Cerebellar nuclear complex (tissue), 1 donor: ENCODE data around the gene ADAM10.
"Not testable (repeated sequence)": the region's sequence is repeated elsewhere in the genome, so short reads cannot be mapped to it uniquely, and the experiment has no call there.

Source experiments
- DNase-seq, 2 experiments: peaks; one replicate each; lab custom pipeline; 2025; lab: John Stamatoyannopoulos, UW

Gene ADAM10

DNA sequence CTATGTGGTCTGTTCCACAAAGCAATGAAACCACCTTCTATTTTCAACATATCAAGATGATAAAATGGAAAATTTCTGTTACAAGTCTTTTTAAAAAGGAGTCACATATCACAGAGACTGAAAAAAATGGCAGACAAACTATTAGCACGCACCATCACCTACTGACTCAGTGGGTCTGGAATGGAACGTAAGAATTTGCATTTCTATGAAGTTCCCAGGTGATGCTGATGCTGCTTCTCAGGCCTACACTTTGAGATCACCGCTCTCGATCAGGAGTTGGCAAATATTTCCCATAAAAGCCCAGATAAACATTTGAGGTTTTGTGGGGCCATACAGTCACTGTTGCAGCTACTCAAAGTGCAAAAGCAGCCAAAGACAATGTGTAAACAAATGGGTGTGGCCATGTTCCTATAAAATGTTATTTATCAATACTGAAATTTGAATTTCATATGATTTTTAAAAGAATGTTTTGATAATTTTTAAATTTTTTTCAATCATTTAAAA is 142.9 kb downstream of the ADAM10 start:
- DNase-seq, result no peak

GRCh38 chr15:58605931-58606530 is 143.5 kb downstream of the ADAM10 start:
- no peak for DNase-seq

DNA sequence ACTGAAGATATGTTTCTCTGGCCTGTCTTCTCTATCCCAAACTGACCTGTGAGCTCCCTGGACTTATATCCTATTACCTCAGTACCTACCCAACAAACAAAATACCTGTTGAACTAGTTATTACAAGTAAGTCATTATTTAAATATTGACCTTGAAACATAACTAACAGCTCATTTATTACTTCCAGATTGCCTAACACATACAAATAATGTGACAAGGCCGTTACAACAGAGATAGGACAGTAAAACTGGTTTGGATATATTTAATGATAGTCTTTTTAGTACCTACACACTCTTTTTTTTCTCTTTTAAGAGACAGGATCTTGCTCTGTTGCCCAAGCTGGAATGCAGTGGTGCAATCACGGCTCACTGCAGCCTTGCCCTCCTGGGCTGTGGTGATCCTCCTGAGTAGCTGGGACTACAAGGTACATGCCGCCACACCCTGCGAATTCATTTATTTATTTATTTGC is 145.0 kb downstream of the ADAM10 start:
- DNase-seq, result no peak

- not testable (repeated sequence) for DNase-seq
Observed at GRCh38 chr15:58603927-58604326, 145.6 kb downstream of the ADAM10 start.

DNA sequence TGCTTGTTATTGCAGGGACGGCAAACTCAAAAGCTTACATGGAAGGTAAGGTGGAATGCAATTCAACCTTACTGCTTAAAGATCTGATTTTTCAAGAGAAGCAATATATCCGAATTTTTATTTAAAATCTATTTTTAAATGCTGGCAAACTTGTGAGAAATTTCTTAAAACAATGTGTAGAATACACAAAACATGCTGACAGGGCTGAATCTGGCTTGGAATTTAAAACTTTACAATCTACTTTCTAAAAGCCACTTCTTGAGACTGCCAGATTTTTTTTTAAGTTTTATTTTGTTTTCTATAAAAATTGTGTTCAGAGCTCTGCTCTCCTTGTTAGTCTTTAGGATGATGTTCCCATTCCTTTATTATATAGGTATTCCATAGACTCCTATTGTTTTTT is 146.7 kb downstream of the ADAM10 start:
- DNase-seq, result no peak

- DNase-seq, result no peak
Observed at GRCh38 chr15:58598829-58599210, 150.7 kb downstream of the ADAM10 start.

DNA sequence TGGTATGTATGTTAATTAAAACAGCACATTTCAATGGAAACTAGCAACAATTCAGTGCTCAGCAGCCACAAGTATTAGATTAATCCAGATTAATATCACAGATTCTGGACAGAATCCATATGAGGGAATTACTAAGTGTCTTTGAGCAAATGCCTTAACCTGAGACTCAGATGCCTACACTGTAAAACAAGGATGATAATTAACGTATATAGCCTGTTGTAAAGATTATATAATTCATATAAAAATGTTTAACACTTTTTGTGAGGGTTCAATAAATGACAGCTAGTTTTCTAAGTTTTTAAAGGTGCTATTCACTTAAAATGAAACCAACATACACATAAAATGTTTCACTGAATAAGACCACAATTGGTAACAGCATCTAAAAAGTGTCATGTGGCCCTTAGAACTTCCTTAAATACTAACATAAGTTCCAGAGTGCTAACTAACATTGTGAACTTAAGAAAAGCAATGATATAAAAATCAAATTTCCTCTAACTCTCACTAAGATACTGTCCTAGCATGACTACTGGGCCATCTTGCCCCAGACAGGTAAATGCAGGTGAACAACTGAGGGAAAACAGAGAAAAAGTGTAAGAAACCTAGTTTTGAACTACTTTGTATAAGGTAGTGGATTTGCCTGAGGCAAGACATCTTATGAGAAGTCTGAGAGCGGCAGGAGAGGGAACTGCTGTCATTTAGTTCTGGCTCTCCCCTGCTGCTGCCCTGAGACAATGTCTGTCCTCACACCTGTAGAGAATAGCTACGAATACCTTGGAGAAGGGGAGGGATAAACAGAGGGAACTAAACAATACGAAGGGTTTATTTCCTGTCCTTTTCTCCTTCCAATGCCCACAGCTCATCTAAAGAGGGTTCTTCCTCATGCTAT is 151.3 kb downstream of the ADAM10 start:
- no peak for DNase-seq

- no peak for DNase-seq
Observed at GRCh38 chr15:58595516-58596263, 153.8 kb downstream of the ADAM10 start.

GRCh38 chr15:58594898-58595297 is 154.6 kb downstream of the ADAM10 start:
- no peak for DNase-seq

DNA sequence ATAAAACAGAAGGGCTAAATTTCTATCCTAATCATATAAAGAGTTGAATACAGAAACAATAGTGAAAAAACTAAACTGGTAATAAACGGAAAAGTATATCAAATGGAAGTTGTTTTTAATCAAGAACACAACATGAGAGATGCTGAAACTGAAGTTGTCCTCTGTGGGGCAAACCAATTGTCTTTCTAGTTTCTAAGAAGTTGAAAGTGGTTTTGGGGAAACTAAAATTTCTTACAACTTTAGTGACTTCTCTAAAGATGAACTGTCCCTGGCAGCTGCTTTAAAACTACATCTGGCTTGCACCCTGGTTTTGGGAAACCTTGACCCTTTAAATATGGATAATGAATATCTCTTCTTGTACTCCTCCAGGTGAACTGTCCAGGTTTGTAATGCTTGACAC is 155.6 kb downstream of the ADAM10 start:
- DNase-seq, result no peak

DNA sequence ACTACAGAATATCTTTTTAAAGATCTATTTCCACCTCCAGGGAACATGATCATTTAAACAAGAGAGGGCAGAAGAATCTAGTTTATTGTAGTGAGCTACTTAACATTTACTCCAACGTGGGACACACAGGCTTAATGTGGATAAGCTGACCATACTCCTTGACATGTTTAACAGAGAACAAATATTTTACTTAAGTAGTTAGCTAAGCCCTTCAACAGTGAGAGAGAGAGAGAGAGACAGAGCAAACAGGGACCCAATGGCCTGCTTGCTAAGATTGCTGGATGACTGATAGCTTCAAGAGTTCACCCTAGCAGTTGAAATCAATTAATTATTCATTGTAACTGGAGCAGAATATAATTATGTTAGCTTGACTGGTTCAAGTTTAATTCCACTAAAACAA is 158.6 kb downstream of the ADAM10 start:
- no peak for DNase-seq

GRCh38 chr15:58590236-58590635 is 159.3 kb downstream of the ADAM10 start:
- no peak for DNase-seq

DNA sequence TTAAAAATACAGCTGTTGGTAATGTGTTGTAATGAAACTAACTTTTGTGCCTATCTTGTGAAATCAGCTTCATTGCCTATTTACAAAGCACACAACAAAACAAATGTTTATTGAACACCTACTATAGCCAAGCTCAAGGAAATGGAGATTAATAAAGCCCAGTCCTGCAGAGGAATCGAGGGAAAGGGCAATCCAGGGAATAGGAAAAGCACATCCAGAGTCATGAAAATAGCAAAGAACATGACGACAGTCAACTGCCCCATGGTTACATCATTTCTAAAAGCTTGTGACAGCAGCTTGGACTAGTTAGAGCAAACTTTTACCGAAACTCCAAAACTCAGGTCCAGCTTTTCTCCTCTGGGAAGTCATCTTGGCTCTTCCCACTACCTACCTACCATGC is 160.5 kb downstream of the ADAM10 start:
- no peak for DNase-seq

- DNase-seq, result no peak
Observed at GRCh38 chr15:58588096-58588495, 161.4 kb downstream of the ADAM10 start.

DNA sequence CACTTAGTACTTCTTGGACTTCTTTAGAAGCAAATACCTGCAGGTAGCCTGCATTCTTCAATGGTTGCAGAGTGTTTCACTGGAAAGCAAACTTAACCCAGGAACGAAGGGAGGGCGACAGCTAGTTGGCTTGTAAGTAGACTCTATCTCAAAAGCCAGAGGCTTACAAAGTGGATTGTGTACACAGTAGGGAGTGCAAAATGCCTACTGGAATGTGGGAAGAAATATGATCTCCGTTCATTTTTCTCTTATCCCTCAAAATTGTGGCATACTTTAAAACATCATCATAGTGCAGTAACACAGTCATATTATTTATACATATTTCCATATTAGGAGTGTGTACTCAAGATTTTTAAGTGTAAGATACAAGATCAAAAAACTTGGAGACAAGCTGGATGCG is 162.0 kb downstream of the ADAM10 start:
- DNase-seq, result no peak

GRCh38 chr15:58585693-58586443 is 163.6 kb downstream of the ADAM10 start:
- DNase-seq, result no peak

GRCh38 chr15:58584789-58585461 is 164.6 kb downstream of the ADAM10 start:
- DNase-seq, result no peak

GRCh38 chr15:58583171-58583908 is 166.2 kb downstream of the ADAM10 start:
- no peak for DNase-seq

GRCh38 chr15:58582160-58582559 is 167.3 kb downstream of the ADAM10 start:
- no peak for DNase-seq

DNA sequence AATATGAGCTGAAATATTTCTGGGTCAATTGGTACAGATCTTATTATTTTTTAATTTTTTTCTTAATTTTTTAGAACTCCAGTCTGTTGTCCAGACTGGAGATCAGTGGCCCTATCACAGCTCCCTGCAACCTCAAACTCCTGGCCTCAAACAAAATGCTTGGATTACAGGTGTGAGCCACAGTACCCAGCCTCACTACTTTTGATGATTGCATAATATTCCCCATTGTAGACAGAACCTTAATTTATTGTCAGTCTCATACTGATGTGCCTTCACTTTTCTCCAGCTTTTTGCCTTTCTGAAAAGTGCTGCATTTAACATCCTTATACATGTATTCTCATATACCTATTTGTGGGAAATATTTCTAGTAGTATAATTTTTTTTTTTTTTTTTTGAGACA is 172.8 kb downstream of the ADAM10 start:
- DNase-seq, result no peak
